Measurements from ENCODE around the gene GALNT15.

The GALNT15 gene

GRCh38 chr3:16148783-16149182 is 25.7 kb upstream of the GALNT15 start:
- H3K4me3 ChIP-seq (ENCODE audit: low read depth, low read length), result no peak overlapping the region
- in situ Hi-C loops (cut with HindIII; ENCODE audit: low sequenced_read_pairs), result no loop called here
- no peak for TF ChIP-seq CTCF (IDR thresholded peaks at IDR 0.05; ENCODE audit: low read depth, low read length, missing control alignments)
- DNase-seq (ENCODE audit: low read depth), result peak; percentile 97

- in situ Hi-C loops (cut with HindIII; ENCODE audit: low sequenced_read_pairs), result no loop called here
- no peak overlapping the region for H3K4me3 ChIP-seq (ENCODE audit: low read depth, low read length)
- no peak for DNase-seq (ENCODE audit: low read depth)
- TF ChIP-seq CTCF (IDR thresholded peaks at IDR 0.05; ENCODE audit: low read depth, low read length, missing control alignments), result no peak
Measured at GRCh38 chr3:16150285-16150684, 24.2 kb upstream of the GALNT15 start.

- TF ChIP-seq CTCF (IDR thresholded peaks at IDR 0.05; ENCODE audit: low read depth, low read length, missing control alignments), result no peak
- in situ Hi-C loops (cut with HindIII; ENCODE audit: low sequenced_read_pairs), result no loop called here
- no peak overlapping the region for H3K4me3 ChIP-seq (ENCODE audit: low read depth, low read length)
- DNase-seq (ENCODE audit: low read depth), result peak; percentile 68
Measured at GRCh38 chr3:16151109-16151508, 23.4 kb upstream of the GALNT15 start.

GRCh38 chr3:16168211-16168610 is 6.3 kb upstream of the GALNT15 start:
- H3K4me3 ChIP-seq (ENCODE audit: low read depth, low read length), result no peak overlapping the region
- no peak for DNase-seq (ENCODE audit: low read depth)
- no peak for TF ChIP-seq CTCF (IDR thresholded peaks at IDR 0.05; ENCODE audit: low read depth, low read length, missing control alignments)
- in situ Hi-C loops (cut with HindIII; ENCODE audit: low sequenced_read_pairs), result loop anchor here (5.0 kb wide), 1 partner anchor 96 kb away; no protein-coding TSS in a partner anchor

GRCh38 chr3:16171009-16171408 is 3.5 kb upstream of the GALNT15 start:
- no peak for DNase-seq (ENCODE audit: low read depth)
- TF ChIP-seq CTCF (IDR thresholded peaks at IDR 0.05; ENCODE audit: low read depth, low read length, missing control alignments), result no peak

GRCh38 chr3:16171825-16172224 is 2.7 kb upstream of the GALNT15 start:
- DNase-seq (ENCODE audit: low read depth), result no peak
- H3K4me3 ChIP-seq (ENCODE audit: low read depth, low read length), result no peak overlapping the region
- in situ Hi-C loops (cut with HindIII; ENCODE audit: low sequenced_read_pairs), result no loop called here

More at GRCh38 chr3:16171009-16171408, 3.5 kb upstream of the GALNT15 start:
- H3K4me3 ChIP-seq (ENCODE audit: low read depth, low read length), result no peak overlapping the region
- in situ Hi-C loops (cut with HindIII; ENCODE audit: low sequenced_read_pairs), result no loop called here

More at GRCh38 chr3:16171825-16172224, 2.7 kb upstream of the GALNT15 start:
- no peak for TF ChIP-seq CTCF (IDR thresholded peaks at IDR 0.05; ENCODE audit: low read depth, low read length, missing control alignments)
